GM12801 (cell line): ENCODE results near the gene CRB2.

Experiments used
- TF ChIP-seq, protein P1 (sequence below): IDR thresholded peaks from one replicate; pipeline ENCODE4 v1.5.1; 2011; ENCODE audit warnings: control low read depth; ENCODE audit not compliant: insufficient read length; ENCODE audit errors: extremely low read depth

The CRB2 gene

DNA sequence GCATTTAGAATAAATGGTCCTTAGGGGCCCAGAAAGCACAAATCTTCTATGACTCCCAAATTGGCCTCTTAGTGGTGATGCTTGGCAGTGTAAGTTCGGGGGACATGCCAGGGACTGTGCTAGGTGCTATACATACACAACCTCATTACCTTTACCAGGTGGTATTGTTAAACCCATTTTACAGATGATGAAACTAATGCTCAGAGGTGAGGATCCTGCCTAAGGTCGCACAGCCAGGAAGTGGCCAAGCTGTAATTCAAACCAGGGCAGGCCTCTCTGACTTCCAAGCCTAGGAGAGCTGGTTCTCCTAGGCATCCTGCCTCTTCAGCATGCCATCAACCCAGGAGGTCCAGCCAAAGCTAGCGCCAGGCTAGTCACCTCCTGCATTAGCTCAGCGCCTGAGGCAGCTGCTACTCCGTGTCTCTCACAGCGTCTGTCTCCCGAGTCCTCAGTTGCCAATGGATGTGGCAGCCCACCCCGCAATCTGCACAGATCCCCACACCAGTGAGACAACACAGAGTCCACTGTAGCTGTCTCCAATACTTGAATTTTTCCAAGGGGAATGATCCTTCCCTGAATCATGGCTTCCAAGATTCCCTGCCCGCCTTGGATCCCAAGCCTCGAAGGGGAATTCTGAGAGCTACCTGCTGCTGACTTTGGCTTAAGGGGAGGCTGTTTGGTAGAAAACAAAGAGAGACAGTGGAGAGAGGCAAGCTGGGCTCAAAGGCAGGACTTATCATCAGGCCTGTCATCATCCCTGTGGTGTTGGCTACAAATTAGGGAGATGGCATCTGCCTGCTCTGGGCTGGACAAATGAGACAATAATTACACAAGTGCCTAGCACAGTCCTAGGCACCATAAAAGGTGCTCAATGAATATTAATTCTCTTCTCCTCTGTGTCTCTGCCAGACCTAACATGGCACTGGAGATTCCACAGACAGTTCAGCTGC, 52.6 kb downstream of the CRB2 start:
- TF ChIP-seq, protein P1, sequence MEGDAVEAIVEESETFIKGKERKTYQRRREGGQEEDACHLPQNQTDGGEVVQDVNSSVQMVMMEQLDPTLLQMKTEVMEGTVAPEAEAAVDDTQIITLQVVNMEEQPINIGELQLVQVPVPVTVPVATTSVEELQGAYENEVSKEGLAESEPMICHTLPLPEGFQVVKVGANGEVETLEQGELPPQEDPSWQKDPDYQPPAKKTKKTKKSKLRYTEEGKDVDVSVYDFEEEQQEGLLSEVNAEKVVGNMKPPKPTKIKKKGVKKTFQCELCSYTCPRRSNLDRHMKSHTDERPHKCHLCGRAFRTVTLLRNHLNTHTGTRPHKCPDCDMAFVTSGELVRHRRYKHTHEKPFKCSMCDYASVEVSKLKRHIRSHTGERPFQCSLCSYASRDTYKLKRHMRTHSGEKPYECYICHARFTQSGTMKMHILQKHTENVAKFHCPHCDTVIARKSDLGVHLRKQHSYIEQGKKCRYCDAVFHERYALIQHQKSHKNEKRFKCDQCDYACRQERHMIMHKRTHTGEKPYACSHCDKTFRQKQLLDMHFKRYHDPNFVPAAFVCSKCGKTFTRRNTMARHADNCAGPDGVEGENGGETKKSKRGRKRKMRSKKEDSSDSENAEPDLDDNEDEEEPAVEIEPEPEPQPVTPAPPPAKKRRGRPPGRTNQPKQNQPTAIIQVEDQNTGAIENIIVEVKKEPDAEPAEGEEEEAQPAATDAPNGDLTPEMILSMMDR: no peak

DNA sequence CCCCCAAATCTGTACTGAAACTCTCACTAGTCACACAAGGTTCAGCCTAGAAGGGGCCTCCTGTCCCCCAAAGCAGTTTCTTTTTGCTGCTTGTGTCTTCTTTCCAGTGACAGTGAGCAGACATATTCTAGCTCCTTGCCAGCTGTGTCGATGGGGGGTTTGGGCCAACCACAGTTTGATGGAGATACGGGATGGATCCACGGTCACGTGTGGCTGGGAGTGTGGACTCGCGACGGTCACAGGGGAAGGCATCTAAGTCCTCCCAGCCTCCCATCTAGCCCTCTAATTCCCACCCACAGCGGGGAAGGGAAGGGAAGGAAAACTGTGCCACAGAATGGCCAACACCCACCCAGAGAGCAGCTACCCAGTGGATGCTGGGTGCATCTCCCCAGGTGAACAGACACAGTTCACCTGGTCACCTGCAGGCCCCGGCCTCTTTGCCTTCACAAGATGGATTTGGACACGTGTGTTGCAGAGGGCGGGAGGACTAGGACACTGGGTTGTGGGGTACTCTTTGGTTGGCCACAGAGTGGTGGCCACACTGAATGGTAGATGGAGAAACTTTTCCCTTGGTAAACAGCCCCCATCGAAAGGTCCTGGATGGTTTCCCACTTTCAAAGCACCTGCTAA, 54.4 kb downstream of the CRB2 start:
- TF ChIP-seq, protein P1: no peak

DNA sequence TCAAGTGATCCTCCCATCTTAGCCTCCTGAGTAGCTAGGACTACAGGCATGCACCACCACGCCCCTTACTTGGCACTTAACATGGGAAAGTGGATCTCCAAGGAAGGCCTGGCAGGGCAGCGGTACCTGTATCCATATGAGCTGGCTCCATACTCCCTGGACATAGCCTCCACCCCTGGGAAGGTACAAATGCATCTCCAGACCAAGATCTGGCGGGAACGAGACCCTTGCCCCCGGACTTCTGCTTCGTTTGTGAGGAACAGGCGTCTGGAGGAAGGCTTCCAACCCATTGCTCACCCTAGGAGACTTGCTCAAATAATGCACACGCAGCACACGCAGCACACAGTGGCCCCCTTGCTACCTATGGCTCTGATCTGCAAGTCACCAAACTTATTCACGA, 55.2 kb downstream of the CRB2 start:
- TF ChIP-seq, protein P1: no peak

DNA sequence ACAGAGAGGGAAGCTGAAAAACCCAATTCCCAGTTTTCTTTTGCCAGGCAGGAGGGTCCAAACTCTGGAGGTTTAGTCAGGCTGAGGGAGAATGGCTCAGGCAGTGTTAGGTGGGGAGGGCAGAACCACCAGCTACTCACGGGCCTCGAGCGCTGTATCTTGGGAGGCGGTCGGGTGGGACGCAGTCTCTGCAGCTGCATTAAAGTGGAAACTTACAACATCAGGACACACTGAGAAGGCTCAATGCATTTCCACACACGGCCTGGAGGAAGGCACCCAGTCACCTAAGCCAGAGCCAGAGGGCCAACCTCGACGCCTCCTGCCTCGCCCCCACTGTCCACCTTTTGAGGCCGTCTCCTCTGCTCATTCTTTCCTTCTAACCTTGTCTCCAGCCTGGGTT, 55.6 kb downstream of the CRB2 start:
- TF ChIP-seq, protein P1: no peak

DNA sequence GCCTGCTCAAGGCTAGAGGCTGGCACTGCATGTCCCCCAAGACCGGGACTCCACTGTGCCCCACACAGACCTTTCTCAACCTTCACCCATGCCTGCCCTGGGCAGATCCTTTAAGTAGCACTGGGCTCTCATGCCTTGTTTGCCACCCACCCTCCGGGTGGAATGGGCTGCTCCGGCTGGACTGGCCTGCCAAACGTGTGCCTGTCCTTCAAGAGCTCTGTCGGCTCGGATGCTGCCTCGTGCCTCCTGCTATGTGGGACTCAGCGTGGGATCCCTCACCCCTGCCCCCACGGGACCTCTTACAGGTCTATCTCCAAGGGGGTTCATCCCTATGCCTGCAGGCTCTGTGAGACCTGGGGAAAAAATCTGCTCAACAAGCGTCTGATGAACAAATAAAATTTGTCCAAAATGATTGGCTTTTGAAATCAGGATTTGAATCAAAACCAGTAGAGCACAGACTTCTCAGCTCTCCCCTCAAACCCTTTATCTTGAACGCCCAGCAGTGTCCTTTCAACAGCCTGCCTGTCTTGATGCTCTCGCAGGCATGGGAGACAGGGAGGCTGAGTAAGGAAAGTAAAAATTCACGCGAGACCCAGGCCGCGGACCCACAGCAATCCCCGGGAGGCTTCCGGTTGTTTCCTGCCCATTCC, 56.3 kb downstream of the CRB2 start:
- TF ChIP-seq, protein P1: no peak

DNA sequence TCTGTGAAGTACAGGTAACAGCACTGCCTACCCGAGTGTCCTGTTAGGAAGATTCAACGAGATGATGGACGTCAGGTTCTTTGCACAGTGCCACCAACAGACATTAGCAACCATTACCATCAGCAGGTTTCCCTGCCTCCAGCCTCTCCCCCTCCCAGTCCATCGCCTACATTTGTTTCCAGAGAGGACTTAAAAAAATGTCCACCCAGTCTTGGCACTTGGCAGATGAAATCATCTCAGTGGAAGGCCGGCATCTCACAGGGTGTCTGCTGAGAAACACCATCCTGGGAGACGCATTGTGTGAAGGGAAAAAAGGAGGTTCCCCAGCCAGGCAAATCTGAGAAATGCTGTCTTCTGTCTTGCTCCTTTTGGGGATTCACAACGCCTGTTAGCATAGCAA, 58.2 kb downstream of the CRB2 start:
- TF ChIP-seq, protein P1: no peak
